Activated CD8-positive, alpha-beta memory T cell treated with anti-CD3 and anti-CD28 coated beads, Interleukin-2, amount 50 U/mL, for 48 hours (primary cell): Measurements from ENCODE around the gene NUAK2.
"Not testable (repeated sequence)": the region's sequence is repeated elsewhere in the genome, so short reads cannot be mapped to it uniquely, and the experiment has no call there.

Source experiments
- DNase-seq: peaks from one replicate; pipeline ENCODE4 v3.0.0-alpha.2; 2020

The NUAK2 gene

GRCh38 chr1:205294175-205294917, 27.2 kb downstream of the NUAK2 start:
- DNase-seq: no peak

DNA sequence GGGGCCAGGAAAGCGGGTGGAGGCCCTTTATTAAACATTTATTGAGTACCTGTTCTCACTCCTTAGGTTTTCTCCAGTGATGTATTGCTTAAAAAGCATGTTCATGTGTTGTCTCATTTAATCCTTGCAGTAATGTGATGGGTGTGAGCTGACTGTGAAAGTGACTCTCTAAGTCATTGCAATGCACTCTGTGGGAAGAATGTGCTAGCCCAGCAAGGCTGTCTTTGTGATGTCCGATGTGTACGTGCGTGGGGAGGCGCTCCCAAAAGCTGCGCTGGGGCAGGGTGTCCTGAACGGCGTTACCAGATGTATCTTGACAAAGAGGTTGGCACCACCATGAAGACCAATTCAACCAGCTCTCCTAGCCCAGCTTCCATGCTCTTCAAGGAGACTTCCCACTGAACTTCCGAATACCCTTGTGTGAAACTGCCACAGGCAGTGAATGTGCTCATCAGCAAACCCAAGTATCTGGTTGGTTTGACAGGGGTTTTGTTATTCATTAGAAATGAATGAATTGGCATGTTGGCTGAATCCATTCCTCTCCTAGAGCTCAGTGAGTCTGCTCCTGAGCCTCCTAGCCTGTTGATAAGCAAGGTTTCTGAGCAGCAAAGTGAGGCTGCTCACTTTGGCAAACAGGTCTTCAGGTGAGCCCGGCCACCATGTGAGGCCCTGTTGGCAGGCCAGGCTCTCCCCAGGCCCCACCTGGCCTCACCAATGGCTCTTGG, 28.0 kb downstream of the NUAK2 start:
- DNase-seq: no peak

DNA sequence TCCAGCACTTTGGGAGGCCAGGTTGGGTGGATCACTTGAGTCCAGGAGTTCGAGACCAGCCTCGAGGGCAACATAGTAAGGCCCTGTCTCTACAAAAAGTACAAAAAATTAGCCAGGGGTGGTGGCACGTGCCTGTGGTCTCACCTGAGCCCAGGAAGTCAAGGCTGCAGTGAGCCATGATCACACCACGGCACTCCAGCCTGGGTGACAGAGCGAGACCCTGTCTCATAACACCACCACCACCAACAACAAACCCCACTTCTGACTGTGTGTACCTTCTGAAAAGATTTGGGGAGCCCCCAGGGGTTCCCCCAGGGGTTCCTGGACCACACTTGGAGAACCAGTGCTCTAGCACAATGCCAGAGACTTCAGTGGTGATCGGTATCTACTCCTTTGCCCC, 29.9 kb downstream of the NUAK2 start:
- no peak for DNase-seq

DNA sequence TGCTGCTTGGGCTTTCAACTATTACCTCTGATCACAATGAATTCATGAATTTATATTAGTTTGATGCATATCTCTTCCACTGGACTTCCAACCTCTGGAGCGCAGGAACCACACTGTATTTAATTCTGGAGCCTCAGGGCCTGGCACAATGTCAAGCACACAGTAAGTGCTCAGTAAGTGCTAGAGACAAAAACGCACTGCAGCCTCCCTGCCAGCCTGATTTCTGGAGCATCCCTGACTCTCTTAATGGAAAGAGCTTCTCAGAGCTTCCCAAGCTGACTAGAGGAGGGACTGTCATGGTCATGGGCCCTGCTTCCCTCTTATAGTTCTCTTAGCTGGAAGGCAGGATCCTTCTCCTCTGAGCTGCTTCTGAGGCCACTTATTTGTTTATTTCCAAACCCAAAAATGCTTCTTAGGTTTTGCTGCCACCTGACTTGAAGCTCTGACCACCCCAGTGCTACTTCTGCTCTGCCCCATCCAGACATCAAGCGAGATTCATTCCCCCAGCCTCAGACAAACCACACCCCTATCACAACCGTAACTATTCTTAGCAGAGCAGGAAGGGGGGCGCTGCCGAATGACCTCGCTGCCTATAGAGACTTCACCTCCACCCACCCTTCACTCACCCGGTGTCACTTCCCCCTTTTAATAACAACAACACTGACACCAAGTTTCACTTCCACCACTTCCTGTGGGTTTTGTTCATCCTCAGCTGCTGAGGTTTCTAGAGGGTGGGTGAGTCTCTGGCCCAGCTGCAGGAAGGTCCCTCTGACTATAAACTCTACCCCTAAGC, 33.6 kb downstream of the NUAK2 start:
- DNase-seq: peak; percentile 81

GRCh38 chr1:205287076-205287475, 34.5 kb downstream of the NUAK2 start:
- no peak for DNase-seq

GRCh38 chr1:205286335-205286950, 35.1 kb downstream of the NUAK2 start:
- peak; percentile 93 for DNase-seq

GRCh38 chr1:205285381-205286101, 36.0 kb downstream of the NUAK2 start:
- DNase-seq: peak; percentile 73

- peak; percentile 85 for DNase-seq
These were observed 37.0 kb downstream of the NUAK2 start for GRCh38 chr1:205284420-205285144.

GRCh38 chr1:205283270-205284147, 38.0 kb downstream of the NUAK2 start:
- DNase-seq: no peak

DNA sequence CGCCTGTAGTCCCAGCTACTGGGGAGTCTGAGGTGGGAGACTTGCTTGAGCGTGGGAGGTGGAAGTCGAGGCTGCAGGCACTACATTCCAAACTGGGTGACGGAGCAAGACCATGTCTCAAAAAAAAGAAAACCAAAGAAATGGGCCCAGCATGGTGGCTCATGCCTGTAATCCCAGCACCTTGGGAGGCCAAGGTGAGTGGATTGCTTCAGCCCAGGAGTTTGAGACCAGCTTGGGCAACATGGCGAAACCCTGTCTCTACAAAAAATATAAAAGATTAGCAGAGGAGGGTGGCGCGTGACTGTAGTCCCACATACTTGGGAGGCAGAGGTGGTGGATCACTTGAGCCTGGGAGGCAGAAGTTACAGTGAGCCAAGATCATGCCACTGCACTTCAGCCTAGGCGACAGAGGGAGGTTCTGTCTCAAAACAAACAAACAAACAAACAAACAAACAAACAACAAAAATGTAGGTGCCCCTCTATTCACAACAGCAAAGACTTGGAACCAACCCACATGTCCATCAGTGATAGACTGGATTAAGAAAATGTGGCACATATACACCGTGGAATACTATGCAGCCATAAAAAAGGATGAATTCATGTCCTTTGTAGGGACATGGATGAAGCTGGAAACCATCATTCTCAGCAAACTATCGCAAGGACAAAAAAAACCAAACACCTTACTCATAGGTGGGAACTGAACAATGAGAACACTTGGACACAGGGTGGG, 40.7 kb downstream of the NUAK2 start:
- not testable (repeated sequence) for DNase-seq

DNA sequence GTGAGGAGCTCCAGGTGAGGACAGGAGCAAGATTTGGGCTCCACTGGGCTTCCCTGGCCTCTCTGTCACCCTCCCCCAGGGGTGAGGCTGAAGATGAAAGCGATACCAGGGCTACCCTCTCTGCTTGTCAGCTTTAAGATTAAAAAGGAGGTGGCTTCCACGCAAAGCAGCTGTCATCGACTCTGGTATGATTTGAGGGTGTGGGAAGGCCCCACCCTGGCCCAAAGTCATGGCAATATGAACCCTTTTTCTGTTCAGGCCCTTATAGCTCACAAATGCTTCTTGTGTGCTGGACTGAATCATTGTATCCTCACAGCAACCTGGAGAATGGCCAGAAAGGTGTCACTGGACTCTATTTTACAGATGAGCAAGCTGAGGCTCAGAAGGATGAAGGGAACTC, 41.6 kb downstream of the NUAK2 start:
- DNase-seq: no peak

- no peak for DNase-seq
These were observed 44.9 kb downstream of the NUAK2 start for GRCh38 chr1:205276689-205277065.

- DNase-seq: no peak
These were observed 45.4 kb downstream of the NUAK2 start for GRCh38 chr1:205275916-205276688.

DNA sequence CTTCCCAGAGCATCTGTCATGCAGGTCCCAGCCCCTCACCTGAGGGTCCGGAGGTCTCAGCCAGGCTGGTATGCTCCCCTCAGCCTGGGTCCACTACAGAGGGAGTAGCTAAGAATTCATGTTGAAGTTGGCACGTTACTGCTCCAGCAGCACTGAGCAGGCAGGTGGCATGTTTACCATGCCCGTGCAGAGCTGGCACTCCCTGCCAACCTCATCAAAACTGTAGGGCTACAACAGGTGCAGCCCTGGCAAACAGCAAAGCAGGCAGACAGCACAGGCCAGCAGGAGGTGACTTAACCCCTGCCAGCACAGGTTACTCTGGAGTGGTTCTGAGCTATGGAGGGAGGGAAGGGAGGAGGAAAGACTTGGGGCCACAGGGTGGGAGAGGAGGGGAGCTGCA, 46.4 kb downstream of the NUAK2 start:
- no peak for DNase-seq

GRCh38 chr1:205274041-205274691, 47.4 kb downstream of the NUAK2 start:
- DNase-seq: no peak

DNA sequence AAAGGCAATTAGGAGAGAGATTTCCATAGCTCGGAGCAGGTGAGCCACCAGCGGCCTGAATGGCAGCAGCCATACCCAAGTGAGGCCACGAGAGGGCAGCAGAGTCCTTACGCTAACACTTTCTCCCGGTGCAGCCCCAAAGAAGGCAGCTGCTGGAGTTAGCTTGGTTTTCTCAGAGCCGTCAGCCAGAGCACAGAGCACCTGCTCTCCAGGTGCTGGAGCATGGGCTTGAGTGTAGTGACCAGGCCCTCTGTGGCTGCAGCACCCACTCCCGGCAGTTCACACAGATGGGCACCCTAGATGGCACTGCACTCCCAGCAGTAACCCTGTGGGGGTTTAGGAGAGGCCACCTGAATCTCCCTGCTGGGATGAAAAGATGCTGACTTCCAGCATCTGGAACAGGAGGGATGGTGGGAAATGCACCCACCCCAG, 48.0 kb downstream of the NUAK2 start:
- peak; percentile 93 for DNase-seq

- DNase-seq: no peak
These were observed 49.0 kb downstream of the NUAK2 start for GRCh38 chr1:205272536-205272935.

GRCh38 chr1:205271745-205272144, 49.8 kb downstream of the NUAK2 start:
- DNase-seq: no peak

DNA sequence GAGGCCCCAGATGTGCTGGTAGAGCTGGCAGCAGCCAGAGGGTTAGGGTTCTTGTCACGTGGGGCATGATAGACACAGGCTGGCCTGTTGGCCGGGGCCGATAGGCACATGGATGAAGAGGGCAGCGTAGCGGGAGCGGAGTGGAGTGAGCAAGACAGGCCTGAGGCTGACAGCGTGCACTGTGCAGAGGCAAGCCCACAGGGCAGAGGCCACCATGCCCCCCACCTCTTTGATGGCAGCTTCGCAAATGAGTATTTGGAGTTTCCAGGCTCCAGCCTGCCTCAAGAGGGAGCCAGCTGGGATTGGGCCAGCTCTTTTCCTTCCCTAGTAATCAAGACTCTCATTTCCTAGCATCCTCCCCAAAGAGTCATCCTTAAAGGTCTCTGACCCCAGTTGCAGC, 50.3 kb downstream of the NUAK2 start:
- no peak for DNase-seq
